Activated CD4-positive, alpha-beta memory T cell treated with anti-CD3 and anti-CD28 coated beads, Interleukin-2, amount 10 ng/mL, durations not matched to agents 7 days and 5 days (primary cell): Measurements from ENCODE around the gene MIB1. TPM values are rescaled to one million over a fixed set of nuclear protein-coding genes. Genes with fewer than 3 reads are reported as not detected.

Source experiments
- CTCF ChIA-PET: fragments of 350-600 bp; sonication (Branson Sonifier 250); formaldehyde crosslinking; loops from one replicate; lab custom pipeline; 2021; ENCODE audit warnings: antibody characterized with exemption, inconsistent platforms; lab: Charles Lee
- POLR2A ChIA-PET: fragments of 350-600 bp; sonication (Branson Sonifier 250); formaldehyde crosslinking; loops from one replicate; lab custom pipeline; 2021; ENCODE audit warnings: antibody characterized with exemption; lab: Charles Lee
- DNase-seq: peaks from one replicate; pipeline ENCODE4 v3.0.0-alpha.2; 2020
- H3K27ac Mint-ChIP-seq: one replicate; pipeline ENCODE4 v1.8.0; 2021; ENCODE audit warnings: mild to moderate bottlenecking, mixed read lengths
- H3K27me3 Mint-ChIP-seq: one replicate; pipeline ENCODE4 v1.8.0; 2021; ENCODE audit warnings: mixed read lengths
- H3K36me3 Mint-ChIP-seq: one replicate; pipeline ENCODE4 v1.8.0; 2021; ENCODE audit warnings: low read depth, mixed read lengths
- H3K4me1 Mint-ChIP-seq: one replicate; pipeline ENCODE4 v1.8.0; 2021; ENCODE audit warnings: mixed read lengths
- H3K4me3 Mint-ChIP-seq: one replicate; pipeline ENCODE4 v1.8.0; 2021; ENCODE audit warnings: mild to moderate bottlenecking, mixed read lengths
- H3K9me3 Mint-ChIP-seq: one replicate; pipeline ENCODE4 v1.8.0; 2021; ENCODE audit warnings: mixed read lengths
- total RNA-seq, 2 experiments: library from RNA; stranded (reverse); gene quantifications; one replicate each; pipeline ENCODE4 v1.2.3, GENCODE V29; 2021

MIB1 gene
- total RNA-seq, 2 experiments from 2014 or later = 57.8 to 58.3 TPM

DNA sequence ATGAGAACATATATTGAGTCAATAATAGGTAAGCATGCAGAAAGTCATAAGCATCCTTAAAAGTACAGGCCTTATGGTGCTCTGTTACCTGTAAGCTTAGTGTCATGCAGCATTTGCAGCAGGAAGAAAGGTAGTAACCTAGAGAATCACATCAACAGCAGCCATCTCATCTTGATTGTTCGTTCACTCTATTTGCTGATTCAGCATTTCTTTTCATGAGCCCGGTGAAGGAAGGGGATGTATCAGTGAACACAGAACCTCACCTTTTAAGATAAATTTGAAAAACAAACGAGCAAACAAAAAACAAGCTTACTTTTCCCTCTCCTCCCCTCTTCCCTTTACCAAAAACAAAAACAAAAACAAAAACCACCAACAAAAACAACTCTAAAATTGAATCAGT lies 89.9 kb downstream of the MIB1 start:
- Mint-ChIP-seq H3K36me3 (peaks cover 18% of the 10 kb centered on the region), H3K27me3 (no peaks in the 10 kb centered on the region)
- CTCF ChIA-PET = no interaction called here

DNA sequence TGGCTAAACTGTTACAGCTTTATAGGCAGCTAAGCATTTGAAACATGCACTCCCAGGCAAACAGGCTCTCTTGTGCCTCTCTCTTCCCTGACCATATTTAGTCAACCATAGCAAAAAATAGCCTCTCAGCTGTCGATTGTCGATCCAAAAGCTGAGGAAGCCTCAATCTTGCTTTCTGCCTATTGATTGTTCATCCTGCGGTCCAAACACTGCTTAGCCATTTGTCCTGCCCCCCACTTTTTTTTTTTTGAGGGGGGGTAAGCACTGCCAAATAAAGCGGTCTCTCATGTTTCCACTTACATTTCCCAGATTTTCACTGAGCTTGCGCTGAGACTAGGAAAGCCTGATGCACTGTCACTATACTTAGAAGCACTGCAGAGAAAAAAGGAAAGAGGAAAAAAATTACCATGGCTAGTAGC lies 90.8 kb downstream of the MIB1 start:
- CTCF ChIA-PET = interaction anchor here (0.7 kb wide), 1 partner anchor 355 kb away, joined by 3 read pairs; no protein-coding TSS in a partner anchor
- no peaks in the 10 kb centered on the region for H3K4me1 Mint-ChIP-seq
- no peak overlapping the region for H3K4me3 Mint-ChIP-seq
- no peaks in the 10 kb centered on the region for H3K27me3 Mint-ChIP-seq
- no peaks in the 10 kb centered on the region for H3K9me3 Mint-ChIP-seq
- H3K27ac Mint-ChIP-seq = no peak overlapping the region
- no peak for DNase-seq
- H3K36me3 Mint-ChIP-seq = peaks cover 9% of the 10 kb centered on the region
- POLR2A ChIA-PET = interaction anchor here (1.0 kb wide), 1 partner anchor 90 kb away, joined by 3 read pairs; no protein-coding TSS in a partner anchor

More for the DNA sequence above, 89.9 kb downstream of the MIB1 start:
- Mint-ChIP-seq H3K9me3 (no peaks in the 10 kb centered on the region), H3K27ac (no peak overlapping the region), H3K4me3 (no peak overlapping the region), H3K4me1 (no peaks in the 10 kb centered on the region)
- no peak for DNase-seq
- POLR2A ChIA-PET = interaction anchor here (0.7 to 1.0 kb wide), 2 partner anchors 70 to 89 kb away, joined by 3 read pairs; no protein-coding TSS in a partner anchor

DNA sequence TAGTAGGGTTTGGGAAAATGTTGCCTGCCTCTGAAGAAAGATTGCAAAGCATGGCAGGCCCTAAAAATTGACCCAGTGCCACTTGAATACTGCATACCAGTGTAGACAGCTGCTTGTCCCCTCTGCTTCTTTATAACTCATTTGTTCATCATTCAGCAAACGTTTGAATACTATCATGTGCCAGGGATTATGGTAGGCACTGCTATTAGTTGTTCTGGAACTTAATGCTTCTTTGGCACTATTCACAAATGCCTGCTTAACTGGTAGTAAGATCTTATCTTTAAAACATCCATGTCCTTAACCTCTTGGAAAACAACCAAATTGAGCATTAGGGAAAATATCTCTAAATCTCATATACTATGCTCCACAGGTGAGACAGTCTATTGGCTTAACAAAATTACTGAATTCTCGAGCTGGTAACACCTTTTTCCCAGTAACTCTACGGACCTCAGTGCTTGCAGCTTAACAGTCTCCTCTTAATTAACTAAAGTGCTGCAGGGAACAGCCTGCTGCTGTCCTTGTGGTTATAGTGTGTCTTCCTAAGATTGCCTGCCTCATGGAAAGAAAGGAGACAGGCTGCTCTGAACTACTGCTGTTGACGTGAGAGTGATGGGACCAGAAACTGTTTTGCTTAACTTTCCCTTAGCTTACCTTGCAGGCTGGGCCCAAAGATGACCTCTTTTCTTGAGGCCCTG lies 93.2 kb downstream of the MIB1 start:
- no peak for DNase-seq
- H3K4me3 Mint-ChIP-seq = no peak overlapping the region
- ChIA-PET CTCF (interaction anchor here (1.0 to 1.4 kb wide), 2 partner anchors 14 to 201 kb away, joined by 3 to 6 read pairs; no protein-coding TSS in a partner anchor), POLR2A (no interaction called here)
- H3K4me1 Mint-ChIP-seq = no peaks in the 10 kb centered on the region
- no peaks in the 10 kb centered on the region for H3K9me3 Mint-ChIP-seq
- peaks cover 9% of the 10 kb centered on the region for H3K36me3 Mint-ChIP-seq
- H3K27me3 Mint-ChIP-seq = no peaks in the 10 kb centered on the region
- no peak overlapping the region for H3K27ac Mint-ChIP-seq

DNA sequence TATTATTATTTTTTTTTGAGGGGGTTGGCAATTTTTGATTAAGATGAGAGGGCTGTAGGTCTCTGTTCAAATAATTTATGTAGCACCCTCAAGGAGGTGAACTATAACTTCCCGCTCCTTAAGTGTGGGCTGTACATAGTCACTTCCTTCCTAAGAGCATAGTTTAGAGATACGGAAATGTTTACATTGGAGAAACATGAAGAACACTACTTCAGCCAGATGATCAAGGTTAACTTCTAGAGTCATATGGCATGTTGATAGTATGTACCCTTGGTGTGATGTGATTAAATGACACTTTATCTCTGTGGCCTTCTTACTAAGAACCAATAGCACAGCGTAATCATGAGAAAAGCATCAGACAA lies 93.7 kb downstream of the MIB1 start:
- no peak overlapping the region for H3K27ac Mint-ChIP-seq
- CTCF ChIA-PET = interaction anchor here (1.0 to 1.4 kb wide), 2 partner anchors 14 to 202 kb away, joined by 3 to 6 read pairs; no protein-coding TSS in a partner anchor
- H3K4me3 Mint-ChIP-seq = no peak overlapping the region
- H3K9me3 Mint-ChIP-seq = no peaks in the 10 kb centered on the region
- POLR2A ChIA-PET = no interaction called here
- no peaks in the 10 kb centered on the region for H3K4me1 Mint-ChIP-seq
- no peaks in the 10 kb centered on the region for H3K27me3 Mint-ChIP-seq
- peaks cover 11% of the 10 kb centered on the region for H3K36me3 Mint-ChIP-seq
- DNase-seq = no peak

DNA sequence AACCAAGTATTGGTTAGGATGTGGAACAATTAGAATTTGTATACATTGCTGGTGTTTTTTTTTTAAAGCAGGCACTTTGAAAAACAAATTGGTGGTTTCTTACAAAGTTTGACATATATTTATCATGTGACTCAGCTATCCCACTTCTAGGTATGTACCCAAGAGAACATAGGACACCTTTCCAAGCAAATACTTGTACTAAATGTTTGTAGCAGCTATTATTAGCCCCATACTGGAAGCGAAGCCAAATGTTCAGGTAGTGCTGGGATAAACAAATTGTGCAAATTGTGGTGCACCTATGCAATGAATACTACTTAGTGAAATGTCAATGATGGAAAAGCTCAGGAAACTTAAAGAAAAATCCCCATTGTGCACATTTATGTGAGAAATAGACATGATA lies 101.0 kb downstream of the MIB1 start:
- Mint-ChIP-seq H3K9me3 (no peaks in the 10 kb centered on the region), H3K27ac (no peak overlapping the region)
- CTCF ChIA-PET = interaction anchor here (0.6 kb wide), 1 partner anchor 21 kb away, joined by 3 read pairs; no protein-coding TSS in a partner anchor

DNA sequence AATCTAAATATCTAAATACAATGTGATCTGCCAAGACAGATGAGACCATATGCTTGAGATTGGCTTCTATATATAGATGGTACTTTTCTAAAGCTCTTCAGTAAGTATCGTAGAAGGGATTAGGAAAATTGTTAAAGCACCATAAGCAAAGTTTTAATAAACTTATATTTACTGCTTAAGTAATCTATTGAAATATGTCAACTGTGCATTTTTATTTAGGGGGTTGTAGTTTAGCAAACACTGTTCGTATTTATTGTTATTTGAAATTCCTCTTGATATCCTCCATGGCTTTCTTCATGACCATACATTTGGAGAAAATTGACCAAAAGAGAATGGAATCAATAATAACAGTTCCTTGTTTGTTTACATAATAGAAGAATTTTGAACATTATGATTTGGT lies 102.7 kb downstream of the MIB1 start:
- ChIA-PET CTCF (no interaction called here), POLR2A (no interaction called here)
- Mint-ChIP-seq H3K4me1 (no peaks in the 10 kb centered on the region), H3K9me3 (no peaks in the 10 kb centered on the region), H3K36me3 (peaks cover 52% of the 10 kb centered on the region), H3K27me3 (no peaks in the 10 kb centered on the region), H3K4me3 (no peak overlapping the region), H3K27ac (no peak overlapping the region)
- DNase-seq = no peak

More for the DNA sequence above, 101.0 kb downstream of the MIB1 start:
- Mint-ChIP-seq H3K36me3 (peaks cover 42% of the 10 kb centered on the region), H3K4me1 (no peaks in the 10 kb centered on the region), H3K27me3 (no peaks in the 10 kb centered on the region), H3K4me3 (no peak overlapping the region)
- DNase-seq = no peak
- POLR2A ChIA-PET = interaction anchor here (1.0 kb wide), 1 partner anchor 9 kb away, joined by 3 read pairs; no protein-coding TSS in a partner anchor

DNA sequence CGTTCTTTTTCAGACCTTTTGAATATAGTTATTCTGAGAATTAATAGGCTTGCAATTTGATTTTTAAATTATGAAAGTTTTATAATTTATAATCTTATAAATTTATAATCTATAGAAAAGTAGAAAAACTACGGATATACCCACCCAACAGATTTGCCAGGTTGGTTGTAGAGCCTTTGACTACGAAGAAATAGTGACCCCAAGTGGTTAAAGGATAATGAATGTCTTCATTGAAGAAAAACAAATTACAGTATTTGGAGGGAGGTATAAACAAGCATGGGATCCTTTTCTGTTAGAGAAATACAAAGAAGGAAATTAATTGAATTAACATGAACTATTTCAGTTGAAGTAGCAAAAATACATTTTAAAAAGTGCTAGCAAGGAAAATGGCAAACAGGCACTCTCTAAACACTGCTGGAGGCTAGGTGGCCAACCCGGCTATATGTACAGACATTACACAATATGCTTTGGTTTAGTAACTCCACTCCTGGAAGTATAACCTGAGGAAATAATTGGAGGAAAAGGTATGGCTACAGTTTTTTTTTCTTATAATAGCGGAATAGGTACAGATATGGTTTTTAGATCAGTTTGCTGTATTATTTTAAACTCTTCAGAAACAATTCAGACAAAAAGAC lies 110.9 kb downstream of the MIB1 start:
- H3K27ac Mint-ChIP-seq = no peak overlapping the region
- H3K36me3 Mint-ChIP-seq = peaks cover 29% of the 10 kb centered on the region
- H3K4me3 Mint-ChIP-seq = no peak overlapping the region
- ChIA-PET POLR2A (no interaction called here), CTCF (interaction anchor here (1.0 to 1.5 kb wide), 2 partner anchors 239 to 362 kb away, joined by 4 read pairs; partner anchors contain the start of gene SNRPD1)
- no peaks in the 10 kb centered on the region for H3K27me3 Mint-ChIP-seq
- peaks cover 11% of the 10 kb centered on the region for H3K4me1 Mint-ChIP-seq
- H3K9me3 Mint-ChIP-seq = no peaks in the 10 kb centered on the region
- no peak for DNase-seq

DNA sequence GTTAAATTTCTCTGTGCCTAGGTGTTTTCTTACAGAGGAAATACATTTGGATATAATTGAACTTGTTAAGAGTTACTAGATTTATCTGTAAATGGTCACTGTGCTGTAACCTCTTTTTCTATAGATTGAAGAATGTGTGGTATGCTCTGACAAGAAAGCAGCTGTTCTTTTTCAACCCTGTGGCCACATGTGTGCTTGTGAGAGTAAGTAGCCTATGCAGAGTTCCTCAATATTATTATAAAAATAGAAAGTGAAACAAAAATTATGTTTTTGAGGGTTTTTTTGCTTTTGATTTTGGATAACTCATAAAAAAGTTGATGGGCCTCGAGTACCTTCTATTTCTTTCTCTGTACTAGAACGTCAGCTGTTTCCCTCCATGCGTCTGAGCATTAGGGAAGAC lies 112.4 kb downstream of the MIB1 start:
- ChIA-PET CTCF (no interaction called here), POLR2A (interaction anchor here (0.6 to 1.4 kb wide), 2 partner anchors 149 to 176 kb away, joined by 3 to 4 read pairs; no protein-coding TSS in a partner anchor)
- Mint-ChIP-seq H3K27me3 (no peaks in the 10 kb centered on the region), H3K9me3 (no peaks in the 10 kb centered on the region), H3K36me3 (peaks cover 27% of the 10 kb centered on the region), H3K4me1 (peaks cover 16% of the 10 kb centered on the region), H3K4me3 (no peak overlapping the region), H3K27ac (no peak overlapping the region)
- DNase-seq = no peak

DNA sequence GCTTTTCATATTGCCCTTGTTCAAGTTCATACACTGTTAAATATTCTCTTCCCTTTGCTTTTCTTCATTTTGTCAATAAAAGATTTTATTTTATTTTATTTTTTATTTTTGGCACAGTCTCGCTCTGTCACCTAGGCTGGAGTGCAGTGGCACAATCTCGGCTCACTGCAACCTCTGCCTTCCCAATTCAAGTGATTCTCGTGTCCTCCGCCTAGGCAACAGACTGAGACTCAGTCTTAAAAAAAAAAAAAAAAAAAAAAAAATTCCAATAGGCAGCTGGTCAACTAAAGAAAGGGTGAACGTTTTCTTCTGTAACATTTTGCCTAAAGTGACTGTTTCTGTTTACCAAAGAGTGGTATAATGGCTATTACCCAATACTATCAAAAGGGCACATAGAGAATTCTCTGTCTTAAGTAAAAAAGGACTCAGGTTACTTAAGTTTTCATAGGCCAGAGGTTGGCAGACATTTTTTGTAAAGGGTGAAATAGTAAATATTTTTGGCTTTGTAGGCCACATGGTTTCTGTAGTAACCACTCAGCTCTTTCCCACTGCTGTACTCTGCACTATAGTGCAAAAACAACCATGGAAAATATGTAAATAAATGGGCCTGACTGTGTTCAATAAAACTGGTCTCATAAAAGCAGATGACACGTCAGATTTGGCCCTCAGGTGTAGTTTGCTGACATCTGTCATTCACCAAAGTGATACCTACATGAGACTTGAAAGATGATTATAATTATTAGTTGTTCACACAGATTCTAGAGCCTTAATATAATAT lies 113.4 kb downstream of the MIB1 start:
- H3K27me3 Mint-ChIP-seq = no peaks in the 10 kb centered on the region
- H3K4me3 Mint-ChIP-seq = no peak overlapping the region
- H3K36me3 Mint-ChIP-seq = peaks cover 29% of the 10 kb centered on the region
- ChIA-PET CTCF (interaction anchor here (0.6 to 1.1 kb wide), 2 partner anchors 22 to 74 kb away, joined by 3 to 4 read pairs; no protein-coding TSS in a partner anchor), POLR2A (interaction anchor here (0.6 kb wide), 1 partner anchor 177 kb away, joined by 3 read pairs; no protein-coding TSS in a partner anchor)
- no peak overlapping the region for H3K27ac Mint-ChIP-seq
- DNase-seq = no peak
- H3K9me3 Mint-ChIP-seq = no peaks in the 10 kb centered on the region
- H3K4me1 Mint-ChIP-seq = peaks cover 17% of the 10 kb centered on the region

DNA sequence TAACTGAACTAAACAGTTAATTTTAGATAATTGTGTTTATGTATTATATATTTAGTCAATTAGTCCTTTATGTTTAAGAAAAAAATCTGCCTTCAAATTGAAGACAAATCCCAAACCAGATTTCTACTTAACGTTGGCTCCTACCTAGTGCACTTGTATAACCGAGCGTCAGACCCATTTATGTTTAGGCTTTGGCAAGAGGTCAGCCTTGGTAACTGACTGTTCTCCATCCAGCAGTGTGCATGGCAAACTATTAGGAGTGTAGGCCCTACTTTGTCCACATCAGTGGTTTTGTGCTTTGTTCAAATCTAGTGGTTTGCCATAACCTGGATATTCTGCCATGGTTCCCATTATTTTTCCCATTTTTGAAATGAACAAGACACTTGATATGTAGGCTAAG lies 114.8 kb downstream of the MIB1 start:
- POLR2A ChIA-PET = no interaction called here
- H3K27me3 Mint-ChIP-seq = no peaks in the 10 kb centered on the region
- H3K9me3 Mint-ChIP-seq = no peaks in the 10 kb centered on the region
- no peak overlapping the region for H3K4me3 Mint-ChIP-seq
- H3K36me3 Mint-ChIP-seq = peaks cover 35% of the 10 kb centered on the region
- CTCF ChIA-PET = interaction anchor here (1.1 kb wide), 1 partner anchor 21 kb away, joined by 3 read pairs; no protein-coding TSS in a partner anchor
- H3K27ac Mint-ChIP-seq = no peak overlapping the region
- no peak for DNase-seq
- peaks cover 17% of the 10 kb centered on the region for H3K4me1 Mint-ChIP-seq

DNA sequence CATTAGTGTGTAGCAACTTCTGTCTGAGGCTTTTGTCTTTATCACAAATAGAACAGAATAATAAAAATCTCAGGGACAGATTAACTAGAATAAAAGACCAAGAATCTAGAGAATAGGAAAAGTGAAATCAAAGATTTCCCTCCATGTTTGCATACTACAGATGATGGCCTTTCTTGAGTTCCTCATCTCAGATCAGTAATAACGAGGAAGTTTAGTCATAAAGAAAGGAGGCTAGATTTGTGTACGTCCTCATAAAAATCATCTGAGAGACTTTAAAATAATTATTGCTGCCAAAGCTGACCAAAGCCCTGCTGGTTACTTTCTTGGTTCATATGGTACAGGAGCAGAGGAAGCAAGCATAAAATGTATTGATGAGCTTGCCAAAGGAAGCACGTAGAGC lies 117.3 kb downstream of the MIB1 start:
- no peak overlapping the region for H3K27ac Mint-ChIP-seq

DNA sequence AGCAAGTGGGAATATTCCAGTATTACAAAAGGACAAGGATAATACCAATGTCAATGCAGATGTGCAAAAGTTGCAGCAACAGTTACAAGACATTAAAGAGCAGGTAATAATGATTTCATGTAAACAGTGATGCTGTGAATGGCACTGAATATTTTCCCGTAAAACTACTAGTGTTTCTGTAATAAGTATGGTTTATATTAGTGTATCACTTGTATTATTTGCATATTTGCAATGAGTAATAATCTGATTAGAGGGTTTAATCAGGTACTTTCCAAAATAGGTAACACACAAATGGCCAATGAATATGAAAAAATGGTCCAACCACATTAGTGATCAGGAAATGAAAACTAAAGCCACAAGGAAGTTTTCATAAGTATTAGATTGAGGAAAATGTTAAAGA lies 118.0 kb downstream of the MIB1 start:
- peaks cover 6% of the 10 kb centered on the region for H3K4me1 Mint-ChIP-seq
- CTCF ChIA-PET = no interaction called here
- no peak for DNase-seq
- no peaks in the 10 kb centered on the region for H3K27me3 Mint-ChIP-seq
- H3K36me3 Mint-ChIP-seq = peaks cover 43% of the 10 kb centered on the region
- H3K27ac Mint-ChIP-seq = no peak overlapping the region
- no peaks in the 10 kb centered on the region for H3K9me3 Mint-ChIP-seq
- POLR2A ChIA-PET = no interaction called here
- H3K4me3 Mint-ChIP-seq = no peak overlapping the region

More for the DNA sequence above, 117.3 kb downstream of the MIB1 start:
- H3K9me3 Mint-ChIP-seq = no peaks in the 10 kb centered on the region
- peaks cover 9% of the 10 kb centered on the region for H3K4me1 Mint-ChIP-seq
- no peak for DNase-seq
- H3K27me3 Mint-ChIP-seq = no peaks in the 10 kb centered on the region
- no peak overlapping the region for H3K4me3 Mint-ChIP-seq
- CTCF ChIA-PET = no interaction called here
- POLR2A ChIA-PET = no interaction called here
- H3K36me3 Mint-ChIP-seq = peaks cover 40% of the 10 kb centered on the region
